DMS153 (cell line): Measurements from ENCODE around the gene MMP3.

Experiments used
- DNase-seq: peaks from one replicate; lab custom pipeline; 2025; lab: John Stamatoyannopoulos, UW

The MMP3 gene

DNA sequence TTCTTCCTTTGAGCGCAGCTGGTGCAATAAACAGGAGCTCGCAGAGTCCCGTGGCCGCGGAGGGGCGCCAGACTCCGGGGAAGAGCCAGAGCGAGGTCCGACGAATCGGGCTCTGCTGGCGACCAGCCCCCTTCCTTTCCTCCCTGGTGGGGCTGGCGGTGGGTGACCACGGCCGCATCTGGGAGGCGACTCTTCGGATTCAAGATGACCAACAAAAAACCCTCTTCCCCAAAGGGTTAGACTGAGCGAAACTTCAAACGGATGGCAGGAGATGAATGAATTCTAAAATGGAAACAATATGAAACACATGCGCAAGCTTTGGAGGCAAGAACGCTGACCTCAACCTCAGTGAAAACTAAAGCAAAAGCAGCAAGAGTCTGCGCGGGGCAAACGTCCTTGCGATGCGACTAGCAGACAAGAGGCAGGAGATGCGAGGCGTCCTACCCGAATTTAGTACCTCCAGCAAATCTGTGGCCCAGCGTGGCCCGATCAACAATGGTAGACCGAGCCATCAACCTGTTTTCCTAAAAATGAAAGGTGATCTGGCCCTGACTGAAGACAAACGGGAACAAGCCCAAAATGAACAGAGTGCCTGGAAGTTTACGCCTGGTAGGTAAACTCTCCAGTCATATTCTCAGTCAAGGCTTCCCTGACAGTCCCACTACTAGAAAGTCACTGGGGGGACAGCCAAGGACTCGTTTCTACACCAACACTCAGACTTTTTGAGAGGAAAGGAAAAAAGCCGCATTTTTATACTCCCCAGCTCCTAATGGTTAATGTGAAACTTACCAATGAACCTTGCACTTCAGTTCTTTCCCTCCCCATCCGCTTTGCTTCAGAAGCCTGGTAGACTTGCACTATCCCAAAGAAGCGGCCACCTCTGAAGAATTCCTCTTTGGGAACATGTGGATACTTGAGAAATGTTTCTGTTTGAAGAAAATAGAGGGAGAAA, 11.6 kb downstream of the MMP3 start:
- DNase-seq = no peak

DNA sequence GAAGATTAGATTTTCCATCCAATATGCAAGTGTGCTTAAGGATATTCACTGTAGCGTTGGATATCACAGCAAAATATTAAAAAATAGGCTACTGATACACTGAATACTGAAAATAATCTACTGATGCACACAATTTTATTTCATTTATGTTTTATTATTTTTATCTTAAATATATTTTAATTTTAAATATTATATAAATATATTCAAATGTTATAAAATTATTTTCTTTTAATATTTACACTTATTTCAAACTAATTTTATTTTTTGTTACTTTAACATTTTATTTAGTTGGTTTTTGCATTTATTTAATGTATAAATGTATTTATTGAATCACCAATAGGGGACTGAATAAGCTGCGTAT, 12.3 kb downstream of the MMP3 start:
- no peak for DNase-seq

DNA sequence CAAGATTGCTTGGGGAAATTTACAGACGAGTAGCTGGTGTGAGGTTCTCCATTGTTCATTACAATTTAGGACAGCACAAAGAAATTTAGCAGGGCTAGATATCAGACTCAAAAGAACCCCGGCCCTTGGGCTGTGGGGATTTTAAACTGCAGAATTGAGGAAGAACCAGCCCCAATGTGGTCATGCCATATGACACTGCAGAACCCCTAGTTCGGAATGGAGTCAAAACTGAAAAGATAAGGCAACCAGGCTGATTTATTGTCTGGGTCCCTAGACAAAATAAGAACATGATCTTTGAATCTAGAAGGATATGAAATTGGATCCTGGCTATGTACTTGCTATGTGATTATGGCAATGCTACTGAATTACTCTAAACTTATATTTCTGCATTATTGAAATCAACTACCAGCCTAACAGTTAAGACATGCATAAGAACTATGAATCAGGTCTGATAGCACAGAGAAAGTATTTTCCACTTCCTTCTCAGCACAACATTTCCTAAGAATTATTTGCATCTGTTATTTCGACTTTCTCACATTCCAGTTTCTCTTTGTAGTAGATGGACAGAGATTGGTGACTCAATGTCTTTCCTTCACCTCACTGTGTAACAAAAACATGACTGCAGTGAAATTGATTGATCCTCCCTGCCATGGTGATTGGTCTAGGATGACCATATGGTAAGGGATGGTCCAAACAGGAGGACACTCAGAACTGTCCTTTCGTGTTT, 13.2 kb downstream of the MMP3 start:
- no peak for DNase-seq

GRCh38 chr11:102829316-102830000, 14.0 kb downstream of the MMP3 start:
- no peak for DNase-seq

- no peak for DNase-seq
These were observed 18.9 kb downstream of the MMP3 start for GRCh38 chr11:102824556-102824955.

DNA sequence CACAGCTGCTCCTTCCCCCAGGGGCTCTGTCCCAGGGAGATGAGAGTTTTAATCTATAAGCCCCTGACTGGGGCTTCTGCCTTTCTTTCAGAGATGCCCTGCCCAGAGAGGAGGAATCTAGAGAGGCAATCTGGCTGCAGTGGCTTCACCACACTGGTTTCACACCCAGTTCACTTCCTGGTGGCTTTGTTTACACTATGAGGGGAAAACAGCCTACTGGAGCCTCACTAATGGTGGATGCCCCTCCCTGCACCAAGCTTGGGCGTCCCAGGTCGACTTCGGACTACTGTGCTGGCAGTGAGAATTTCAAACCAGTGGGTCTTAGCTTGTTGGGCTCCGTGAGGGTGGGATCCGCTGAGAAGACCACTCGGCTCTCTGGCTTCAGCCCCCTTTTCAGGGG, 23.9 kb downstream of the MMP3 start:
- no peak for DNase-seq

- no peak for DNase-seq
These were observed 29.9 kb downstream of the MMP3 start for GRCh38 chr11:102813484-102813883.

DNA sequence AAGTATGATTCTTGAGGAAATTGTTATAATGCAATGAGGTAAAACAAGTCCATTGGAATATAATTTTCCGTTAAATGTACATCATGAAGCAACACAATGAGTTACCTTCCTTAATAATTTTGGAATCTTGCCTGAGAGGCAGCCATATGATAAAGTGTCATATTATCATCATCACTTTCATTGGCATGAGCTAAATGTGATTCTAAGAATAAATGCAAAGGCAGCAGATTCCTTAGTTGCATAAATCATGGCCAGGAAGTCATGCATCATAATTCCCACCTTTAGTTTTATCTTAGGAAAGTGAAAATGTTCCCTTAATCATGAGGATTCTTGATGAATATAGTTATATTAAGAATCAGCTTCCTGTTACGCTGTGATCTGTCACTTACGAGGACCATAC, 31.2 kb downstream of the MMP3 start:
- DNase-seq = no peak

DNA sequence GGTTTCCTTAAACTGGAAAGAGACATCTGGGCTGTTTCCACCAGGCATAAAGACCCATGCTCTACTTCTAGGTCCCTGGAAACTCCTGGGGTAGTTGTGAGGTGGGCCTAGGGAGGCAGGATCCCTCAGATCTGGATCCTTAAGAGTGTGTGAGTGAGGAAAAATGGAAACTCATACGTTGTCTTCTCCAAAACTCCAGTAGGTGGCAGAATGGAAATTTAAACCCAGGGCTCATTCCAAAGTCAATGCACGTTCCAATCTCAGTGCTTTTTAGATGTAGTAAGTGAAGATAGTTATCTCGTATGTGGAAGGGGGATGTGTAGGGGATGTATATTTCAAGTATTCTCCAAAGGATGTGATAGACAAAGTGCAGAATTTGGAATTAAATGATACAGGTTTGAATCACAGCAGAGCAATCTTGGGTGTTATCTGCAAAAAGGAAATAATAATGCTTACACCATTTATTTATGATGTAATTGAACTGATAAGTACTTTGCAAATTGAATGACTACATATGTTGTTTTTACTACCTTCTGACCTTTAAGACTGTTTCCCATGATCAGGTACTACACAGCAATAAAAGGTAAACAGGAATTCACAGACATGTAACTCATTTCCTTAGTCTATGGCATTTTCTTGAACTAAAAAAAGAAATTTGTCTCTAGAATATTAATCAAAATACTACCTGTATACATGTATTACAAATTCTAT, 32.3 kb downstream of the MMP3 start:
- DNase-seq = peak; percentile 17

DNA sequence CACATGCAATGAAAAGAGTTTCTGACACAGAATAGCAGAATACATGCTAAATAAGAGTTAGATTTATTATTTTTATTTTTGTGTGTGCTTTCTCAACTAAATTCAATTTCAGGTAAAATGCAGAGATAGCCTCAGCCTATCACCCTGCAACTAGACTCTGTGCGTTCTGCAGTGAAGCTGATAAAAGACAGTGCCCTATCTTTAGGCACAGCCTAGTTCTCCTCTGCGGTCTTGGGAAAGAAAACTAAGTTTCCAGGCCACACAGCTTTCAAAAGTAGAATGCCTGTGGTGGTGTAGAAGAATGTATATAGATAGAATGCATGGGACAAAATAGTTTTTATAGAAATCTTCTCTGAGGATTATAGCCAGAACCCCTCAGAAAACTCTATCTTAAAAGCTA, 33.4 kb downstream of the MMP3 start:
- no peak for DNase-seq

DNA sequence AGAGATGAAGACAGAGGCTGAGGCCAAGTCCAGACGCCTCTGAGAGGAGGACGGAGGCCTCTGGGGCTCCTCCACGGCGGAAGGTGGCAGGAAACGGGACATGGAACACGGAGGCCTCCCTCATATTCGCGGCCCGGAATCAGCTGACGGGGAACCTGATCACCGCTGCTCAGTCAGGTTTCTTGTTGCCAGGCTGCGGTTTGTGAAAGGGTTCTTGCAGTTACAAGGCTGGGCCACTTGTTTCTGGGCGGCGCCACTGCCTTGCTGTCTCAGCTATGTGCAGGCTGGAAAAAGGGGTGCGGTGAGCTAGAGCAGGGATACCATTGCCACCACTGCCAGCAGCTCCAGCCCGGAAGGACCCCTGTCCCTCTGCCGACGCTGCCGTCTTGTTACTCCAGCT, 35.5 kb downstream of the MMP3 start:
- DNase-seq = no peak

GRCh38 chr11:102806296-102806695, 37.1 kb downstream of the MMP3 start:
- no peak for DNase-seq

- no peak for DNase-seq
These were observed 41.1 kb downstream of the MMP3 start for GRCh38 chr11:102802341-102802740.

DNA sequence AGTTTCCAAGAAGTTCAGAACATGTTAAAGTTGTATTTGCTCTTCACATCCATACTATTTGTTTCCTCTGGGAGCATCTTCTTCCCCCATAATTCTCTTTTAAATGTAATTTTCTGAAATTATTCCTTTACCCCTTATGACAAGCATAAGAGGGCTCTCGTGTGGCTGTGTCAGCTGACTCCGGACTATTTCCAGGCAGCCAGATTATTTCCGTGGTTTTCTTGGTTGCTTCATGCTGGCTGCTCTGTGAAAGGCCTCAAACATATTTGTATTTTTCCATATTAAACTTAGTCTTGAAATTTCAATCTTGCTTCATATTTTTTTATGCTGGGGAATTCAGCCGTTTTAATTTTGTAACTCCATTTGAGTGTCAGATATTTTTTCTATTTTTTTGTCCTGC, 42.6 kb downstream of the MMP3 start:
- DNase-seq = no peak

- DNase-seq = no peak
These were observed 43.6 kb downstream of the MMP3 start for GRCh38 chr11:102799681-102800340.

DNA sequence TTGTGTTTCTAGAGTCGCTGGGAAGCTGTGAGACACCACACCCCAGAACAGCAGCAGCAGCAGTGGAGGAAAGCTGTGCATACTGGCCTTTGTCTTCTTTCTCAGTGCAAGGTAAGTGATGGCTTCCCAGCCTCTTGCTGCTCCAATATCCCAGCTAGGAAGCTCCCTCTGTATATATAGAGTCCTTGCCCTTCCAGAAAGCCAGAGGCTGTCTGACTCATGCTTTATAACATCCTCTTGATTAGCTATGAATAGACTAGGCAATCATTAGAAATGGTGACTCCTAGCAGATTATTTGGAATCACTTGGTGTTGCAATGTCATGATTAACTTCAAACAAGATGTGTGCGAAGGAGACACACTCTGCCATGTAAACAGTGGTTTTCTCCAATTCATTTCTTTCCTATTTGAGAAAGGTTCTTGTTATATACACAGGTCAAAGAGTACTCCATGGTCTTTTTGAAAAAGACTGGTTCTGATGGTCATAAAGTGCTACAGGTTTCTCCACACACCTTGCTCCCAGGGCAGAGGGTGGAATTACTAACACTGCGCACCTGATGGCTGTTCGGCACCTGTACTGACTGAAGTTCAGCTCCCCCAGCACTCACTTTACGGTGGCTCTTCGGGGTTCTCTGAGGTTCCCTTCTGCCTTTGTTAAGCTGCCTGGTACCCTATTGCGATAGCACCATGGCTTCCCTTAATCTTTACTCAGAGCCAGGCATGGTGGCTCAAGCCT, 45.2 kb downstream of the MMP3 start, which contains the start of gene MMP1:
Gene MMP1 (minus strand): TSS at position 149 of the 735 bp plus-strand sequence. CDS start 68 bp downstream, at position 81.
- no peak for DNase-seq

DNA sequence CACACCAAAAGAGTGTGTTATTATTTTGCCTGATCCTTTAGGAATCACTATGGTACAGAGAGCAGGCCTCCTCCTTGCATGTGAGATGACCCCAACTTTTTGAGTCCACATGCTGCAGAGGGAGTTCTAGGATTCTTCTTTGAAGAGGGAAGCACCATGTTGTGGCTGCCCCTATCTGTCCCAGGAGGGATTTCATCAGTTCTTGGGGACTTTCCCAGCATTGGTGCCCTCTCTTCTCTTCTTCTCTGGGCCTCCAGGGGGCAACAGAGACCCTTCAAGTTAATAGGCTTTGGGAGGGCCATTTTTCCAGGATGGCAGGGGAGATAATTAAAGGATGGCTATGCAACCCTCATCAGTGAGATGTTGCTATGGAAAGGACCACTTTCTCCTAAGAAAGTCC, 49.0 kb downstream of the MMP3 start:
- DNase-seq = peak; percentile 4

GRCh38 chr11:102793677-102794290, 49.6 kb downstream of the MMP3 start:
- no peak for DNase-seq

DNA sequence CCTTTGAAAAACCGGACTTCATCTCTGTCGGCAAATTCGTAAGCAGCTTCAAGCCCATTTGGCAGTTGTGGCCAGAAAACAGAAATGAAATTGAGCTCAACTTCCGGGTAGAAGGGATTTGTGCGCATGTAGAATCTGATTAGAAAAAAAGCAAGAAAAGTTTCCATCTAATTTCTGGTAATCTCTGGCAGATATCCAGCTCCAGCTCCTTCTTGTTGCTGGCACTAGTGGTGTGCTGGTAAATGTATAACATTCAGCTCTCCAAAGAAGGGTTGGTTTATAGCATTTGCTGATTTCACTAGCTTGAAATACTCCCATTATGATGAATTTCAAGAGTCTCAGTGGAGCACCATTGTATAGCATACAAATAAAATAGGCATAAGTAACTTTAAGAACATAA, 50.8 kb downstream of the MMP3 start:
- DNase-seq = no peak
